Measurements from ENCODE around the gene EARS2.
"Not testable (repeated sequence)": the region's sequence is repeated elsewhere in the genome, so short reads cannot be mapped to it uniquely, and the experiment has no call there.

EARS2 gene

GRCh38 chr16:23505671-23506605, 51.2 kb downstream of the EARS2 start:
- DNase-seq (ENCODE audit: low read depth): no peak

DNA sequence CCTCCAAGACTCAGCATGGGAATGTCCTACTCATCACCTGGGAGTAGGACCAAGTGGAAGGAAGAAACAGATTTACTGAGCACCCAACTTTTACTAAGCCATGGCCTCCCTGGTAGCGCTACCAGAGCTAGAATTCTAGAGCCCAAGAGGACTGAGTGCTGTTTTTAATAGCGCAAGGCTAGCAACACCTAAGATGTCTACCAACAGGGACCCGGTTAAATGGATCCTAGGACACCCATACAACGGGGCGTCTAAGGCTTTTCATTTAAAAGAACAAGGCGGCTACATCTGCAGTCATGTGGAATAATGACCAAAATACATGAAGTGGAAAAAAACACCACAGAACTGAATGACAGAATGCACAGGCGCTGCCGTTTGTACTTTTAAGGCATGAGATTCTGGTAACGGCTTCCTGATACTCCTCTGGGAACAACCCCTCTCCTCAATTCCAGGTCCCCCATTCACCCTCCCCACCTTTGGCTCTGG, 51.9 kb downstream of the EARS2 start:
- DNase-seq (ENCODE audit: low read depth): no peak

- peak; percentile 88 for DNase-seq (ENCODE audit: low read depth)
These were observed 52.5 kb downstream of the EARS2 start for GRCh38 chr16:23504453-23505179.

DNA sequence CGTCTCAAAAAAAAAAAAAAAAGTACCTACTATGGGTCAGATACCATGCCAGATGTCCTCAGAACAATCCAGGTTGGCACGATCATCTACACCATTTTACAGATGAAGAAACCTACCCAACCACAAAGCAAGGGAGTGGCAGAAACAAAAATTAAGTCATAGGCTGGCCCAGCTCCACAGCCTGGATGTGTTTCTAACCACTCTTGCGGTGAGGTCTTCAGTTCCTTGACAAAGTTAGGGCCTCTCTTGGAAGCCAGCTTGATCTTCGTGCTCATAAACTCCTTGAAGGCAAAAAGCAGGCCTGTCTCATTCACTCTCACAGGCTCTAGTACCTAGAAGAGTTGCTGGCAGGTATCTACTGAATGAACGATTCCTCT, 53.1 kb downstream of the EARS2 start:
- peak; percentile 60 for DNase-seq (ENCODE audit: low read depth)

DNA sequence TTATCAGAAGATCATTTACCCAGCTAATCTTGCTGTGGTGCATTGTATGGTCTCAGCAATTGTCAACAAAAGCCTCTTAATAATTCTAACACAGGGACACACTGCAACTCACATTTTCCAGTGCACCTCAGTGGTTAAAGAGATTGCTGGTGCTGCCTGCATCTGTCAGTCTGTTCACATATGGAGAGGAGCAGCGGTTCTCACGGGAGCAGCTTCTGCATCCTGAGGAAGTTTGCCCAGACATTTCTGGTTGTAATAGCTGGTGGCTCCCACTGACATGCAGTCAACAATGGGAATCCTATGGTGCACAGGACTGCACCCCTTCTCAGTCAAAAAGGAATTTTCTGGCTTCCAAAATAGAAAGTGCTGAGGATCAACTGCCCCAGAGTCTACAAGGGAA, 54.7 kb downstream of the EARS2 start:
- DNase-seq (ENCODE audit: low read depth): no peak

- no peak for DNase-seq (ENCODE audit: low read depth)
These were observed 55.9 kb downstream of the EARS2 start for GRCh38 chr16:23501291-23501690.

- DNase-seq (ENCODE audit: low read depth): no peak
These were observed 56.3 kb downstream of the EARS2 start for GRCh38 chr16:23500862-23501225.

GRCh38 chr16:23500212-23500861, 56.8 kb downstream of the EARS2 start:
- no peak for DNase-seq (ENCODE audit: low read depth)

DNA sequence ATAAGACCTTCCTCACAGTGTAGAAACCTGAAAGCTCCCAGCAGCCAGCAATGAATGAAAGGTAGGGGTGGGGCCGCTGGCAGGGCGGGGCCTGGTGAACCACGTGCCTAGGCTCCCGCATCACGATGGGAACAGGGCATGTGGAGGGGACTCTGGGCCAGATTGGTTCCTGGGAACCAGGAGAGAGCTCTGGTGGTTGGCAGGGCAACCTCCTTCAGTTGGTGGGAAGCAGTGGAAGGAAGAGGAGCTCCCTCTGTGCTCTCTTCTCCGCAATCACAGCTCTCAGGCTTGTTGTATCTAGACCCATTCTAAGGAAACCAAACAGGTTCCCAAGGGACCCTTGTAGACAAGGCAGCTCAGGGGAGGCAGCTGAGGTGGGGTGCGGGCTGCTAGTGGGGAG, 57.3 kb downstream of the EARS2 start:
- DNase-seq (ENCODE audit: low read depth): no peak

GRCh38 chr16:23498863-23499262, 58.3 kb downstream of the EARS2 start:
- DNase-seq (ENCODE audit: low read depth): no peak

DNA sequence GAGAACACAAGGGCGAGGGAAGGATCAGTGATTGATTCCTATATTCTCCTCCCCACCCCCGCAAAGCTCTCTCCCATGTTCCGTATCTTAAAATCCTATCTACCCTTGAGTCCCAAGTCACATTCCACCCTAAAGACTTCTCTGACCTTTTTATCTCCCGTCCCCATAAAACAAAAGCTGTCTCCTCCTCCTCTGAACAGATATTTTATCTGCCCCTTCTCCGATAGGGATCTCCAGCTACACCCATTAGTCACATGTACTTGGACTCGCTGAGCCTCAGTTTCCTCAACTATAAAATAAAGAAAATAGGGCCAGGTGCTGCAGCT, 59.6 kb downstream of the EARS2 start:
- DNase-seq (ENCODE audit: low read depth): no peak

DNA sequence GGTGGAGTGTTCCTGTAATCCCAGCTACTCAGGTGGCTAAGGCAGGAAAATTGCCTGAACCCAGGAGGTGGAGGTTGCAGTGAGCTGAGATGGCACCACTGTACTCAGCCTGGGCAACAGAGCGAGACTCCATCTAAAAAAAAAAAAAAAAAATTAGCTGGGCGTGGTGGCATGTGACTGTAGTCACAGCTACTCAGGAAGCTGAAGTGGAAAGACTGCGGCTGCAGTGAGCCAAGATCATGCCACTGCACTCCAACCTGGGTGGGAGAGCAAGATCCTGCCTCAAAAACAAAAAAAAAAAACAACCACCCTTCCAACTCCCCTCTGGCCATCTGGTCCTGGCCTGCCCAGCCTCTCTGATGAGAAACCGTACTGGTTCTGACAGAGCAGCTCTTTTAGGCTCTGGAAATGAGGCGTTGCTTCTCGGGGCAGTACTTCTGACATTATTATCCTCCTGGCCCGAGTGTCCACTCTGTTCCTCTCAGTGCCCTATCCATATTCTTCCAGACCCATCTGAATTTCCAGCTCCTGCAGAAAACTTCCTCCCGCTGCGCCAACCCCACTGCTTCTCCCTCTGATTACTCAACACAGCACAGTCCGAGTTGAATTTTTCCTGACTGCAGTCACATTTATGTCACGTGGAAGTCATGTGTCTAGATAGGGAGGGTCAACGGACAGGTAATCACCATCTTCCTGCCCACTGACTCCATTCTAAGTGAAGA, 60.2 kb downstream of the EARS2 start:
- DNase-seq (ENCODE audit: low read depth): no peak

- no peak for DNase-seq (ENCODE audit: low read depth)
These were observed 61.5 kb downstream of the EARS2 start for GRCh38 chr16:23495671-23496070.

DNA sequence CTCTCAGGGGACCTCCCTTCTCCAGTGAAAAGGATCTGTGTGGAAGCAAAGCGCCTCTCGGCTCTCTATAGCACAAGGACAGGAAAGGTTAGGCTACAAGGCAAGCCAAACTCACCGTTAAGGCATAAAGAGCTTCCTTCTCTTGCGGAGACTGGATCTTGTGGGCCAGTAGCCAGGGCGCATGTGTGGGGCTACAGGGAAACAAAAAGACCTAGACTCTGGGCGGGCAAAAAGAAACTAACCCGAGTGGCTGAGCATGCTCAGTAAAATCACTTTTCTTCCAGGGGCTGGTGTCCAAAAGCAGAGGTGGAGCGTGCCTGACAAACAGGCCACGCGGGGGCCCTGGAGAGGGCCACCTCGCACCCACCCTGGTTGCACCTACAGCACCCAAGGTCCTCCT, 63.0 kb downstream of the EARS2 start:
- no peak for DNase-seq (ENCODE audit: low read depth)

- peak; percentile 3 for DNase-seq (ENCODE audit: low read depth)
These were observed 65.4 kb downstream of the EARS2 start for GRCh38 chr16:23491490-23492391.

DNA sequence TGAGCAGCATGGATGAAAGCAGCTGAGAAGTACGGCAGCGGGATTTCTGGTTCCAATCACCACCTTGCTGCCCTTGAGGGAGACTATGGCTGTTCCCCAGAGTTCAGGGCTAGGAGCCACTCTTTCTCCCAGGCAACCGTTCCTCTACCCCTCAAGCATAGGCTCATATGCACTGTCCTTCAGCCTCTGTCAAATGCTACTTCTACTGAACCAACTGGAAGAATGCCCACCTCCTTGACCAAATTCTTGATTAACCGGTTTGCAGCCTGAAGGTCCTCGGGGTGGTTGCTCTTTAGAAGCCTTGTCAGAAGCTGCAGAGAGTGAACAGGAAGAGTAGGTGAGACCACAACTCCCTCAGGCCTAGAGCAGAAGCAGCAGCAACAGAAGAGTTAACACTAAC, 70.7 kb downstream of the EARS2 start:
- DNase-seq (ENCODE audit: low read depth): no peak

DNA sequence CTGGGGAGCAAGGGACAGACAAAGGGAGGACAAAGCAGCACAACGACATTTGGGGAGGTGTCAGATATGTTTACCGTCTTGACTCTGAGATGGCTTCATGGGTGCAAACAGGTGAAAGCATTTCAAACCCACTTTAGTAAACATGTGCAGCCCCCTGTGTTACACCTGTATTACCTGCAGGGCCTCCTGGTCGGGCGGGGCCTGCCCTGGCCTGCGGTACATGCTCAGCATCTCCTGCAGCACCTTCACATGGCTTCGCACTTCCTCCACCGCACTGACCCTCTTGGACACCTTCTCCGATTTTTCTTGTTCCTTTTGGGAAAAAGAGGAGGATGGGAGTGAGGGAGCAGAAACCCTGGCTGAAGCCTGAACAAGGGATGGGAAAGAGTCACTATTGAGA, 71.3 kb downstream of the EARS2 start:
- DNase-seq (ENCODE audit: low read depth): no peak

GRCh38 chr16:23485257-23485614, 71.9 kb downstream of the EARS2 start:
- DNase-seq (ENCODE audit: low read depth): no peak

- DNase-seq (ENCODE audit: low read depth): no peak
These were observed 72.5 kb downstream of the EARS2 start for GRCh38 chr16:23484510-23485256.

DNA sequence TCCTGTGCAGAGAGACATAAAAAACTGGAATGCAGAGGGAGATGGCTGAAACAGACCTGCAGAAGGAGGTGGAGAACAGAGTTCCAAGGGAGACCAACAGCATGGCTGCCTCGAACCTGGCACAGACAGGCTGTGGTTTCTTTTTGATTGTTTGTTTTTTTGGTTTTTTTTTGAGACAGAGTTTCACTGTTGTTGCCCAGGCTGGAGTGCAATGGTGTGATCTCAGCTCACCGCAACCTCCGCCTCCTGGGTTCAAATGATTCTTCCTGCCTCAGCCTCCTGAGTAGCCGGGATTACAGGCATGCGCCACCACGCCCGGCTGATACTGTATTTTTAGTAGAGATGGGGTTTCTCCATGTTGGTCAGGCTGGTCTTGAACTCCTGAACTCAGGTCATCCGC, 73.7 kb downstream of the EARS2 start:
- not testable (repeated sequence) for DNase-seq (ENCODE audit: low read depth)

DNA sequence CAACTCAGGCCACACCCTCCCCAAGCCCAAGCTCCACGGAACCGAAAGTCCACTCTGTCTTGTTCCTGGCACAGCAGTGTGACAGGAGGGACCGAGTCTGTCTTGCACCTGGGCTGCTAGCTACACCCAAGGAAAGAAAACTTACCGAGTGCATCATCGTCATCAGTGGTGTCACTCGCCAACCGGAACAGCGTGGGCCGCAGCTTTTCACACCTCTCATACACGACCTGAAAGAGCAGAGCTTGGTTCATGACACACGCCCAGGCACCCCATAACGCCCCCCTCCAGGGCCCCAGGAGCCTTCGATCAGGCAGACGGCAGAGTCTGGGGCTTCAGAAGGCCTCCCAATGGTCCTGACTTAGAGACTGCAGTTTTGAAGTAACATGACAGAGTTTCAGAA, 74.4 kb downstream of the EARS2 start:
- DNase-seq (ENCODE audit: low read depth): no peak
